Urinary bladder (tissue), 4 donors: ENCODE results near the gene XRCC1. TPM values are rescaled to one million over a fixed set of nuclear protein-coding genes. Genes with fewer than 3 reads are reported as not detected.

ENCODE experiments used
- DNase-seq: peaks from one replicate; pipeline ENCODE4 v3.0.0-alpha.2; 2015; ENCODE audit errors: extremely low spot score
- H3K27ac ChIP-seq: one replicate; pipeline ENCODE4 v1.5.1; 2013; ENCODE audit warnings: low read depth, mild to moderate bottlenecking, moderate library complexity
- H3K36me3 ChIP-seq: one replicate; pipeline ENCODE4 v1.6.1; 2013; ENCODE audit warnings: mild to moderate bottlenecking, moderate library complexity; ENCODE audit not compliant: insufficient read depth
- H3K4me1 ChIP-seq: one replicate; pipeline ENCODE4 v1.6.1; 2013; ENCODE audit warnings: mild to moderate bottlenecking, moderate library complexity; ENCODE audit not compliant: insufficient read depth
- H3K4me3 ChIP-seq: one replicate; pipeline ENCODE4 v1.5.1; 2013; ENCODE audit warnings: low read depth, low read length
- whole genome bisulfite sequencing: extraction: QIAGEN DNeasy Blood & Tissue Kit; methylation state at CpG from one replicate; pipeline ENCODE4 v1.1.7; 2013; 5-methylcytosine and 5-hydroxymethylcytosine counted together
- polyA plus RNA-seq: library from polyadenylated mRNA; stranded (reverse); fragments of 200-250 nt; gene quantifications from one replicate; pipeline ENCODE4 v1.2.3, GENCODE V29; 2013
- total RNA-seq: library from RNA; depleted of rRNA; stranded (reverse); fragments of >200 nt; gene quantifications from one replicate; pipeline ENCODE4 v1.2.3, GENCODE V29; 2014
- donor health status: healthy with polysubstance abuse.
- donor health status: healthy.

XRCC1 gene
- total RNA-seq (8.7 TPM), polyA plus RNA-seq (25.4 TPM)

DNA sequence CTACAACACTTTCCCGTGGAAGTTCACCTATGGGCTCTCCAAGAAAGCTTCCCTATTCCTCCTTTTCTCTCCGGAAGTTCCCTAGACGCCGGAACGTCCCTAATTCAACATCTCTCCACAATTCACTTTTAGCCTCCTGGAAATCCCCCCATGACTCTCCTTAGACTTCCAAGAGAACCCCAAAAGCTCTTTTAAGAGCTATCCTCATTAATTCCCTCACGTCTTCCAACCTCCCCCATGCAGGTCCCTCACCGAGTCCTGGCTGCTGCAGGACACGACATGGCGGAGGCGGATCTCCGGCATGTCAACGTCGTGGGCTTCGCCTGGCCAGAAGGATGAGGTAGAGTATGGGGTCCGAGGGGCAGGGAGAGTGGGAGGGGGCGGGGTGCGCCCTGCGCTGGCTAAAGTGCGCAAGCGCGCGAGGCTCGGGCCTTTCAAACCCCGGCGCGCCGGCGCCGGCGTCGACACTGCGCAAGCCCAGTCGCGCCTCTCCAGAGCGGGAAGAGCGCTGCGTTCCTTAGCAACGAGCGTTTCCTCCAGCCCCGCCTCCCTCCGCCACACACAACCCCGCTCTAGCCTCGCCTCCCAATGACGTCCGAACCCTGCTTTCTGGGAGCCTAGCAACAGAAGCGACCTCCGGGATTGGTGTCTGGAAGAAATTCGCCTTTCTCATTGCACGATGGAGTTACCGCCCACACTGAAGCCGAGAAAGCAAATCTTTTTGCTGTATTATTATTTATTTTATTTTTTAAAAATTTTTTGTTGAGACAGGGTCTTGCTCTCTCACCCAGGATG is at the start of gene XRCC1, which contains the start of gene PINLYP:
TSS of gene XRCC1 (minus strand) at position 372 of the 795 bp plus-strand sequence. CDS start at position 303, 69 bp downstream.
TSS of gene PINLYP (plus strand) at position 646 of the 795 bp plus-strand sequence. CDS start 1,391 bp downstream, outside the sequence.
- H3K27ac ChIP-seq: peak within 1 kb of the TSS; percentile 41
- peak; percentile 99 for DNase-seq
- H3K4me3 ChIP-seq: peak within 1 kb of the TSS; percentile 64
- H3K36me3 ChIP-seq: no peaks in the 10 kb centered on the region
- WGBS: under 1% methylated on average over 51 of the region's 51 CpGs
- H3K4me1 ChIP-seq: no peaks in the 10 kb centered on the region

- no peaks in the 10 kb centered on the region for H3K36me3 ChIP-seq
- no peaks in the 10 kb centered on the region for H3K4me1 ChIP-seq
- no peak overlapping the region for H3K27ac ChIP-seq
- DNase-seq: no peak
- no peak overlapping the region for H3K4me3 ChIP-seq
- WGBS: 23% methylated on average over 30 of the region's 30 CpGs
Measured at GRCh38 chr19:43624933-43625332, 49.6 kb upstream of the XRCC1 start.

DNA sequence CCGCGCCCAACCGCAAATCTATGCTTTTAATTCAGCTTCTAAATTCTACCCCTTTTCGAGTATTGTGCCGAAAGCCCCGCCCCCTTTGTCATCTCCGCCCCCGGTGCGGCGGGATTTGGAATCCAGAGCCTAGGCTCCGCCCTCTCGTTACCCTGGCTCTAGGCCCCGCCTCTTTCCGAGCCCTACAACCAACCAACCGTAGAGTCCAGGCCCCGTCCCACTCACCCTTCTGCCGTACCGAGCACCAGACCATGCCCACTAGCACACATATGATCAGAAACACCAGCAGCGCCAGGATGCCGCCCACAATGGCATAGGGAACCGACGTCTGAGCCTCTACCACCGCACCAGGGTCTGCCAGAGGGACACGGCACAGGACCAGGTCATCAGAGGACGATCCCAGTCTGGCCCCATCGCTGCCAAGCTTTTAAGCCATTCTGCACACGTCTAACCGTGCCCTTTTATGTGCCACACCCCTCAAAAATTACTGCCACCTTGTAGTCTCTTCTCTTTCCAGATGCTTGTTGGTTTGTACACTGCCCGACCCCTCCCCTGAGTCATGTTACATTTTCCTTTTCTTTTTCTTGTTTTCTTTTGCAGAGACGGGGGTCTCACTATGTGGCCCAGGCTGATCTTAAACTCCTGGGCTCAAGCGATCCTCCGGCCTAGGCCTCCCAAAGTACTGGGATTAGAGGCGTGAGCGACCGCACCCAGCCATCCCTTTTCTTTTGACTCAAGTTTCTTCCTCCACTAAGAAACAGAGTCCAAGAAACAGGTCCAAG is 48.8 kb upstream of the XRCC1 start:
- Histone ChIP-seq H3K36me3 (no peaks in the 10 kb centered on the region), H3K4me3 (no peak overlapping the region), H3K4me1 (no peaks in the 10 kb centered on the region), H3K27ac (no peak overlapping the region)
- DNase-seq: no peak
- 76% methylated on average over 35 of the region's 35 CpGs for WGBS

- H3K4me3 ChIP-seq: no peak overlapping the region
- no peak for DNase-seq
- no peak overlapping the region for H3K27ac ChIP-seq
- no peaks in the 10 kb centered on the region for H3K36me3 ChIP-seq
- H3K4me1 ChIP-seq: no peaks in the 10 kb centered on the region
- WGBS: 81% methylated on average over 1 of the region's 1 CpG
Measured at GRCh38 chr19:43622956-43623355, 47.6 kb upstream of the XRCC1 start.

DNA sequence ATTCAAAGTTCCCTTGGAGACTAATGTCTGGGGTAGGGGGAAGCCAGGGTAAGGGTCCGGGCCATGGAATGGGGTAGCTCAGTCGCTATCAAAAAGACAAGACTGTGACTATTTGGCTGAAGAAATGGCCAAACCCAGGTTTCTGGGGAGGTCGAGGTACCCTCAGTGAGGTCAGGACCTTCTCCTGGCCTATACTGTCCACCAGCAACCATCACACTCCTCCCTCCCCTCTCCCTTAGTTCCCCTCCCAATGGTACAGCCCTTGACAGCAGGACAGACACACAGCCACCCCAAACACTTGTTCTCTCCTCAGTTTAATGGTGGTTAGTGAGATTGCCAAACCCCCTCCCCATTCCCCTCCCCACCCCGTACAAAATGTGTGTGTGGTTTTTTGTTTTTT is 46.7 kb upstream of the XRCC1 start:
- DNase-seq: no peak
- 77% methylated on average over 4 of the region's 4 CpGs for whole genome bisulfite sequencing
- Histone ChIP-seq H3K4me1 (no peaks in the 10 kb centered on the region), H3K36me3 (no peaks in the 10 kb centered on the region), H3K27ac (no peak overlapping the region), H3K4me3 (no peak overlapping the region)

- no peak for DNase-seq
- Histone ChIP-seq H3K36me3 (no peaks in the 10 kb centered on the region), H3K27ac (peak overlapping the region; percentile 77), H3K4me3 (peak overlapping the region; percentile 69), H3K4me1 (no peaks in the 10 kb centered on the region)
- WGBS: 37% methylated on average over 23 of the region's 23 CpGs
Measured at GRCh38 chr19:43620061-43621001, 45.0 kb upstream of the XRCC1 start.

GRCh38 chr19:43619262-43620060 is 44.1 kb upstream of the XRCC1 start, which contains the start of gene ZNF428:
ZNF428 (minus strand) TSS chr19:43619629; CDS start chr19:43614304, 5,325 bp downstream.
- WGBS: under 1% methylated on average over 81 of the region's 81 CpGs

DNA sequence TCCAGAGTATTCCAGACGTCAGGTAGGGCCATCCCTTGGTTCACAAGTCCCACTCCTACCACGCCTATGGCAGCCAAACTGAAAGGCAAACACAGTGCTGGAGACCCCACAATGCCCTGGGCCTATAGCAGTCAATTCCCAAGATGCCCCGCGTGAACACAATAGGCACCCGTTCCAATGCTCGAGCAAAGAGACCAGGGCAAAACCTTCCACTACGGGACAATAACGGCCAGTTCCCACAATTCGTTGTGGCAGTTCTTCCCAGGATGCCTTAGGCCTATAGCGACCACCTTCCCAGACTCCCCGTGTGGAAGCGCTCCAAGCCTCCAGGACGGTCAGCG is 43.6 kb upstream of the XRCC1 start:
- no peak for DNase-seq
- H3K4me3 ChIP-seq: peak overlapping the region; percentile 69
- peak overlapping the region; percentile 77 for H3K27ac ChIP-seq
- WGBS: under 1% methylated on average over 14 of the region's 14 CpGs
- no peaks in the 10 kb centered on the region for H3K4me1 ChIP-seq
- no peaks in the 10 kb centered on the region for H3K36me3 ChIP-seq

More at GRCh38 chr19:43619262-43620060, 44.1 kb upstream of the XRCC1 start, which contains the start of gene ZNF428:
- Histone ChIP-seq H3K4me1 (no peaks in the 10 kb centered on the region), H3K4me3 (peak within 1 kb of the TSS; percentile 69), H3K27ac (peak within 1 kb of the TSS; percentile 77), H3K36me3 (no peaks in the 10 kb centered on the region)
- peak; percentile 77 for DNase-seq

GRCh38 chr19:43616954-43617353 is 41.6 kb upstream of the XRCC1 start:
- no peak for DNase-seq
- WGBS: 88% methylated on average over 6 of the region's 6 CpGs
- no peak overlapping the region for H3K27ac ChIP-seq
- H3K4me1 ChIP-seq: no peaks in the 10 kb centered on the region
- no peak overlapping the region for H3K4me3 ChIP-seq
- H3K36me3 ChIP-seq: no peaks in the 10 kb centered on the region

DNA sequence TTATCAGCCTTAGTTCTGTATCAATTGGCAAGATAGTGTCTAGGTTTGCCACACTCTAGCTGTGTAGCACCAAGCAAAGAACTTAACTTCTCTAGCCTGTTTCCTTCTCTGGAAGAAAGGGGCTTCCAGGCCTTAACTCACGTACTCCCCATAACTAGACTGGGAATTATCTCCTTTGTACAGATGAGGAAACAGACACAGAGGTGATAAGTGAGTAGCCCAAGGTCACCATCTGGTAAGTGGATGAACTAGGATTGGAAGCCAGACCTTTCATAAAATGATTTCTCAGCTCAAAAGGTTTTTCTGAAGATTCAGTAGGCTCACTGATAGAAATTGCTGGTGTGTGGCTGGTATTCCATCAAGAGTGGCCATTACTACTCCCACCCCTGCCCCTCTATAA is 41.0 kb upstream of the XRCC1 start:
- no peaks in the 10 kb centered on the region for H3K4me1 ChIP-seq
- DNase-seq: no peak
- 65% methylated on average over 1 of the region's 1 CpG for WGBS
- no peaks in the 10 kb centered on the region for H3K36me3 ChIP-seq
- no peak overlapping the region for H3K27ac ChIP-seq
- no peak overlapping the region for H3K4me3 ChIP-seq

GRCh38 chr19:43612374-43612773 is 37.0 kb upstream of the XRCC1 start:
- Histone ChIP-seq H3K36me3 (peaks cover 2% of the 10 kb centered on the region), H3K4me3 (no peak overlapping the region), H3K4me1 (no peaks in the 10 kb centered on the region), H3K27ac (no peak overlapping the region)
- no peak for DNase-seq
- WGBS: 97% methylated on average over 12 of the region's 12 CpGs

DNA sequence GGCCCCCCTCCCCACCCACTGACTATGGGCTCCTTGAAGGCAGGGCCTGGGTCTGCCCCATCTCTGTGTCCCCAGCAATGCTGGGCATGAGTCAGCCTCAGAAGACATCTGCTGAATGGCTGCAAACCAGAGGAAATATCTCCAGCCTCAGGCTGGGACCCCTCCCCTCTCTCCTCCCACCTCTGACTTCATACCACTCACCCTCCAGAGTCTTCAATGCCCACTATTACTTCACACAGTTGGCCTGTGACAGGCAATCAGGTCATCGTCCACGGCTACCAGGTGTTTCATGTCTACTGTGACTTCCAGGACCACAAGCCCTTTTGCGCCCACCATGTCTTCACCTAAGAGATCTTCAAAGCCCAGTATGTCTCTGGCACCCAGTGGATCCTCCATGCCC is 36.5 kb upstream of the XRCC1 start, which contains the start of gene SRRM5:
TSS of gene SRRM5 (plus strand) at position 301 of the 400 bp plus-strand sequence. CDS start at position 335, 34 bp downstream.
- Histone ChIP-seq H3K27ac (no peak within 1 kb of the TSS), H3K36me3 (peaks cover 2% of the 10 kb centered on the region), H3K4me3 (no peak within 1 kb of the TSS), H3K4me1 (no peaks in the 10 kb centered on the region)
- DNase-seq: no peak
- 90% methylated on average over 3 of the region's 3 CpGs for WGBS
